HG02623 (cell line): ENCODE measurements around the gene MED13.
"Not testable (repeated sequence)": the region's sequence is repeated elsewhere in the genome, so short reads cannot be mapped to it uniquely, and the experiment has no call there.

Experiments
- ATAC-seq: cut with Tn5 transposase; IDR thresholded peaks from one replicate; pipeline ENCODE4 v1.9.1; 2021; ENCODE audit warnings: moderate library complexity; ENCODE audit not compliant: unreplicated experiment

MED13 gene

DNA sequence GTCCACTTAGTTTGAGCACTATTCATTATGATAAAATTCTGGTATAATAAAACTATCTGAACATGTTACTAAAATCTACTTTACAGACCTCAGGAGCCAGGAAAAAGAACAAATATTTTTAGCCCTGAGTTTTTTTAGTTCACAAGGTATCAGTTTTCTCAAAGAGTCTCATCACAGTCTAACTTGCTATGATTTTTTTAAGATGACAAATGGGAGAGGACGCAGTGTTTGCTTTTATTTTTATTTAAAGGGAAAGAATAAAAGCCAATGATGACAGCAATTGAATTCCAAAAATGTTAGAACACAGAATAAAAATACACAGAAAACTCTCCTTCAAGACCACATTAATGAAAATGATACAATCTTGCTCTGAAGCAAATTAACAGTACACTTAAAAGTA is 7.4 kb downstream of the MED13 start:
- ATAC-seq: no peak

DNA sequence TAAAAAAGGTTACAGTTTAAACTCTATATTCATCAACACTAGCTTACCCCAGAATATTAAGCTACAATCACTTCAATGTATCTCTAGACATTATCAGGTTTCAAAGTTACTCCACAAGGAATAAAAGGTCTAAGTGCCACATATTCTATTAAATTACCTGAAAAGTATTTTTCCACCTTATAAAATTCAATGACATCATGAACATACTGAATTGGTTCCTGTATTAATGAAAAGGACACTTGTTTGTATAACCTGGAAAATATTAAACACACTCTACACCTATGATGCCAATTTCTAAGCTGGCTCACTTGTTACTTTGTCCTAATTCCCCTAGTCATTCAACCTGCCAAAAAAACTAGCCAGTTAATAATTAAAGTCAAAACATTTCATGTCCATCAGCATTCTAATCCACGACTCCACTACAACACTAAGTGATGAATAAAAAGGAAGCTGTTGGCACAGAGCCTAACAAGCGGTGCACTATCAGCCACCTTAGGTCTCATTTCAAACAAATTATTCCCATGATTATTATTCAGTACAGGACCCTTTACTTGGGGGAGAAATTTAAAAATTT is 12.2 kb downstream of the MED13 start:
- no peak for ATAC-seq

GRCh38 chr17:62051053-62051452 is 14.0 kb downstream of the MED13 start:
- no peak for ATAC-seq

- ATAC-seq: no peak
Measured at GRCh38 chr17:62049299-62049698, 15.8 kb downstream of the MED13 start.

DNA sequence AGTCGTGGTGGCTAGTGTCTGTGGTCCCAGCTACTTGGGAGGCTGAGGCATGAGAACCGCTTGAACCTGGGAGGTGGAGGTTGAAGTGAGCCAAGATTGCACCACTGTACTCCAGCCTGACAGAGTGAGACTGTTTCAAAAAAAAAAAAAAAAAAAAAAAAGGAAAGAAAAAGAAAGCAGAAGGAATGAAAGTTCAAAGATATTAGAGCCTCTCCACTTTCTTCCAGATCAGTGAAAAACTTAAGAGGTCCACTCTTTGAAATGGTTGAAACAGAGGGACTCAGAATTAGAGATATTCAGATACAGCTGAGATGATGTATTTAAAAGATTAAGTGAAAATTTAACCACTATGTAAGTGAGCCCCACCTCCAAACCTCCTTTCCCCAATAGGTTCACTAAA is 16.8 kb downstream of the MED13 start:
- ATAC-seq: no peak

GRCh38 chr17:62045517-62045916 is 19.6 kb downstream of the MED13 start:
- ATAC-seq: no peak

DNA sequence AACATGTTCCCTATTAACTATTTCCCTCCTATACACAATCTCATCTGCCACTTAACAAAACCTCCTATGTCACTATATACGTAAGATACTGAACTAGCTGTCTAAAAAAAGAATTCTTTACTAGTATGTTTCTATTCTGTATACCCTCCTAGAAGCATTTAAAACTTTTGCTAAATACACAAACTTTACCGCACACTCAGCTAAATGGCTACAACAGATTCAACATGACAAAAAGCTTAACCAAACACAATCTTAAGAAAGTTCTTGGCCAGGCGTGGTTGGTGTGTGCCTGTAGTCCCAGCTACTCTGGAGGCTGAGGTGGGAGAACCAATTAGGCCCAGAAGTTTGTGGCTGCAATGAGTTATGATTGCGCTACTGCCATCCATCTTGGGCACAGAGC is 20.0 kb downstream of the MED13 start:
- ATAC-seq: no peak

- no peak for ATAC-seq
Measured at GRCh38 chr17:62043602-62044001, 21.5 kb downstream of the MED13 start.

DNA sequence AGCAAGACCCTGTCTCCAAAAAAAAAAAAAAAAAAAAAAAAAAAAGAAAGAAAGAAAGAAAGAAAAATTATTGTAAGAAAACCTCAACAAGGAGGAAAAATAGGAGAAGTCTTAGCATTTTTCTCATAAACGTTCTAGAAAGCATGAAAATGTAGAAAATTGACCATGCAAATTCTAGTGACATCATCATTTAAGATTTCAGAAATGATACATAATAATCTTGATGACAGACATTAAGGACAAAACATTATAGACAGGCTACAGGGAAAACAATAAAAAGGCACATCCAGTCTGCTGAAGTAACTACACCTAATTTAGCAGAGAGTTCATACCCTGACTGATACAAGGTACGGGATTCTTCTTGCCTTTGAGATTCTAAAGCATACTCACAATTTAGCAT is 21.9 kb downstream of the MED13 start:
- no peak for ATAC-seq

DNA sequence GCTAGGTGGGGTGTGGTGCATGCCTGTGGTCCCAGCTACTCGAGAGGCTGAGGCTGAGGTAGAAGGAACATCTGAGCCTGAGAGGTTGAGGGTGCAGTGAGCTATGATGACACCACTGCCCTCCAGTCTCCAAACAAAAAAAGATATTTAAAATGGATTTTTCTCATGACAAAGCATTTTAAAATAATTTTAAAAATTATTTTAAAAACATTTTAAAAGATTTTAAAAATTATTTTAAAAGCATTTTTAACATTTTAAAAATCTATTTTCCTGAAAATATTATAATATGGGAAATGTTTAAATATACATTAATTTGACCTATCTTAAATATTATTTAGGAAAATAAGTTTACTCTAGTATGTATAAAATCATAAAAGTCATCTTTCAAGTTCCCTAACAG is 26.8 kb downstream of the MED13 start:
- ATAC-seq: no peak

GRCh38 chr17:62033317-62033716 is 31.8 kb downstream of the MED13 start:
- no peak for ATAC-seq

- ATAC-seq: no peak
Measured at GRCh38 chr17:62032480-62032879, 32.6 kb downstream of the MED13 start.

- ATAC-seq: no peak
Measured at GRCh38 chr17:62030264-62030663, 34.8 kb downstream of the MED13 start.

GRCh38 chr17:62024866-62025265 is 40.2 kb downstream of the MED13 start:
- no peak for ATAC-seq

DNA sequence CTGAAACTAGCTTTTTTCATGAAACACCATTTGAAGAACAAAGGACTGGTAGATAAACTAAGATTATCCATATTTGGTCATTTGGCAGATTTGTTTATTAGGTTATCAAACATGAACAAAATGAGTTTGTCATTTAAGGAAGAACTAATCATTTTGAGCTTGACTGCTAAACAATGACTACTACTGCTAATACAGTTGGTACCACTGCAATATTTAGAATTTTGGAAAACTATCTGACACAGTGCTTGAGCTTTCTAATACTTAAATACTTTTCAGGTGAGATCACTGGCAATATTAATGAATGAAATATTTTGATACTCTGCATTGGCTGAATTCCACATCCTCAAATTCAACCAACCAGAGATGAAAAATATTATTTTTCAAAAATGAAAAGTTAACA is 47.2 kb downstream of the MED13 start:
- no peak for ATAC-seq

DNA sequence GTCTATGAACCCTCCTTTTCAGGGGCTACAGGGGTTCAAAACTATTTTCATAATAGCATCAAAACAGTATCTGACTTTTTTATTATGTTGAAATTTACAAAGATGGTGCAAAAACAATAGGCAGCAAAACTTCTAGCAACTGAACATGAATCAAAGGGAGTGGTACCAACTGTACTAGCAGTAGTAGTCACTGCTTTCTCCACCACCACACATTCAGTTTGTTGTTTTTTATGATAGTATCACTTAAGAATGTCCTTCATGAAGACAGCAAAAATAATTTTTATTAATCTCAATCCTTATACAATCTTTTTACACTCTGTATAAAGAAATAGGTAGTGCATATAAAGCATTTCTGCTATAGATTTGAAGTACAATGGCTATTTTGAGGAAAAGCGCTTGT is 47.6 kb downstream of the MED13 start:
- no peak for ATAC-seq

- no peak for ATAC-seq
Measured at GRCh38 chr17:62014526-62014925, 50.6 kb downstream of the MED13 start.

- no peak for ATAC-seq
Measured at GRCh38 chr17:62009220-62009619, 55.9 kb downstream of the MED13 start.

DNA sequence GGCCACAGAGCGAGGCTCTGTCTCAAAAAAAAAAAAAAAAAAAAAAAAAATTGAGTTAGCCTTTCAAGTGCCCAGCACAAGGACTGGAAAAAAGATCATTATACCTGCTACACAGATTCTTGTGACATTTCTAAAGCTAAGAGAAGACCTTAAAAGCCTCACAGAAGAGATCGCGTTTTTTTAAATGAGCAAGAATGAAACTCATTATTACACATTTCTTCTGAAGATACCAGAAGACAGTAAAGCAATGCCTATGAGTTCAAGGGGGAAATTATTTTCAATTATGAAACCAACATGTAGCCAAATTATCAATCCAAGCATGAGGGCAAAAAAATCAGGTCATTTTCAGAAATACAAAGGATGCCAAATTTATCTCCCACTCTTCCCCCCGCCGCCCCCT is 56.8 kb downstream of the MED13 start:
- ATAC-seq: no peak

- no peak for ATAC-seq
Measured at GRCh38 chr17:62004388-62004787, 60.7 kb downstream of the MED13 start.

DNA sequence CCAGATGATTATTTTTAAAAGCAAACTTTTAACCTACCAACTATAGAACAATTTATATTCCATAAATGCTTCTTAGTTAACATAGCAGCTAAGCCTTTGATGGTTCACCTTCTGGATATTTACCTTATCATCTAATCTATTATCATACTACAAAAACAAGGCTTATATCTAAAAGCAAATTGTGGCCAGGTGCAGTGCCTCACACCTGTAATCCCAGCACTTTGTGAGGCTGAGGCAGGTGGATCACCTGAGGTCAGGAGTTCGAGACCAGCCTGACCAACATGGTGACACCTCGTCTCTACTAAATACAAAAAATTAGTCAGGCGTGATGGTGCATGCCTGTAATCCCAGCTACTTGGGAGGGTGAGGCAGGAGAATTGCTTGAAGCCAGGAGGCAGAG is 61.9 kb downstream of the MED13 start:
- ATAC-seq: not testable (repeated sequence)

DNA sequence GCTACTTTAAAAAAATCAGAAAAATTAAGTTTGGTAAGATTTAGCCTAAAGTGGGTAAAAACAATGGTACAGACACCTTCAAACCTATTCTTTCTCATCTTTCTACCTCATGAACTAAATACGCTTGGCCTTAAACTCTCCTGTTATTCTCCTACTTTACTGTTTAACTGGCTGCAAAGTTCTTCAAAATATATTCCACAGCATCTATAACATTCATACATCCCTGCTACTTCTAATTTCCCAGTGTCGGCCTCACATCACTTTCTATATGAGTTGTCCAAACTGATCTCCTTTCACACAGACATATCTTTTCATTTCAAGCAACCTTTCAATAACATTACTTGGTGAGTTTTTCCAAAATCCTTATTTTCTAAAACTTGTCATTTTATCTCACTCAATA is 64.0 kb downstream of the MED13 start:
- no peak for ATAC-seq

GRCh38 chr17:62000186-62000585 is 64.9 kb downstream of the MED13 start:
- no peak for ATAC-seq

DNA sequence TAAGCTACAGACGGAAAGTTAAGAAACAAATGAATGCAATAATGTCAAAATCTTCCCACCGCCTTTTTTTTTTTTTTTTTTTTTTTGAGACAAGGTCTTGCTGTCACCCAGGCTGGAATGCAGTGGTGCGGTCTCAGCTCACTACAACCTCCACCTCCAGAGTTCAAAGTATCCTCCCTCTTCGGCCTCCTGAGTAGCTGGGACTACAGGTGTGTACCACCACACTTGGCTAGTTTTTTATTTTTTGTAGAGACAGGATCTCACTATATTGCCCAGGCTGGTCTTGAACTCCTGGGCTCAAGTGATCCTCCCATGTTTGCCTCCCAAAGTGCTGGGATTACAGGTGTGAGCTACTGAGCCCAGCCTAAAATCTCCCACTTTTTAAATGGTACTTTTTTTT is 66.5 kb downstream of the MED13 start:
- ATAC-seq: not testable (repeated sequence)
